ENCODE results near the gene CDKAL1. TPM values are rescaled to one million over a fixed set of nuclear protein-coding genes. Genes with fewer than 3 reads are reported as not detected.

CDKAL1 gene
- total and polyA plus RNA-seq, 2 of the 13 experiments (the other 11 are each of a cell fraction or from before 2014, with no cell fraction given), result 9.5 to 27.7 TPM

DNA sequence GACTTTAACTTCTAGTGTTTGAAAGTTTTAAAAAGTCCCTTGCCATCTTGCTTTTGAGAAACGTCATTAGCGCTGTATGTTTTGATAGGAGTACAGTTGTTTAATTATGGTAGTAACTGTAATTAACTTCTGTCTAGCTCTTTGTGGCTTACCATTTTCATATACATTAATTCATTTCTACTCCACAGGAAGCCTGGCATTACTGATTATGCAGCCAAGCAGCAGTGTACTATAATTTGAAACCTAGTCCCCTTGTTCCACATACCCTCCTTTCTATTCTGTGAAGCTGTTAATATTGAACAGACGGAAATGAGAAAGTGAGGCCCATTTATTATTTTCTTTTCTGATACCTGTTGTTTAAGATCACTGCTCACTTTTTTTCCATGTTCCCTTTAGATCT is 235.4 kb downstream of the CDKAL1 start:
- DNase-seq (ENCODE audit: low spot score) (no peak), ATAC-seq (no peak), FAIRE-seq (no peak)
- Histone ChIP-seq H4K20me1 (ENCODE audit: insufficient read depth, low read length) (no peaks in the 10 kb centered on the region), H2AFZ (ENCODE audit: low read length) (no peak overlapping the region), H3K4me3 (replicated peaks in 1 of 3; ENCODE audit: insufficient read depth in 1 of 3, low read depth in 2 of 3, low read length in 3 of 3) (no peak overlapping the region), H3K27me3 (ENCODE audit: control insufficient read depth in 1 of 2, insufficient read depth in 2 of 2, low read length in 2 of 2) (no peaks in the 10 kb centered on the region), H3K79me2 (ENCODE audit: insufficient read depth, low read length) (no peaks in the 10 kb centered on the region), H3K36me3 (replicated peaks in 1 of 2; ENCODE audit: control insufficient read depth in 1 of 2, insufficient read depth in 2 of 2, low read length in 2 of 2) (no peaks in the 10 kb centered on the region), H3K9ac (ENCODE audit: insufficient read depth, low read depth, low read length) (no peak overlapping the region), H3K9me3 (ENCODE audit: low read length) (no peaks in the 10 kb centered on the region), H3K27ac (ENCODE audit: extremely low read length, insufficient read depth, low read length) (no peak overlapping the region), H3K4me2 (ENCODE audit: low read depth, low read length) (no peak overlapping the region), H3K4me1 (ENCODE audit: insufficient read depth, low read length) (no peaks in the 10 kb centered on the region)
- WGBS (ENCODE audit: low lambda C conversion rate), result 93% methylated on average over 3 of the region's 3 CpGs
- POLR2A ChIA-PET, result no interaction called here
- in situ Hi-C loops (cut with HindIII; ENCODE audit: extremely low pct_ligation_motif_present, low pct_unique_long_range_greater_than_20kb) (no loop called here), intact Hi-C loops (cut with micrococcal nuclease; ENCODE audit: unreplicated experiment) (no loop called here)
- CTCF ChIA-PET (ENCODE audit: low intra/inter-chr PET ratio, low total read pairs), result no interaction called here
- TF ChIP-seq NCOR1 (IDR thresholded peaks at IDR 0.05; ENCODE audit: borderline replicate concordance, low read length) (no peak), HNRNPLL (IDR thresholded peaks at IDR 0.05; ENCODE audit: low read depth, low read length, poor library complexity, severe bottlenecking) (no peak), SOX6 (IDR thresholded peaks at IDR 0.05) (no peak), SOX6 (CRISPR knock-in tag; IDR thresholded peaks at IDR 0.05) (no peak), HDAC6 (IDR thresholded peaks at IDR 0.05; ENCODE audit: low read depth, low read length) (no peak), TCF7L2 (IDR thresholded peaks at IDR 0.05; ENCODE audit: low read depth, low read length) (no peak), CEBPB (IDR thresholded peaks at IDR 0.05; ENCODE audit: borderline replicate concordance, low read depth, low read length) (no peak), GPN1 (CRISPR knock-in tag; IDR thresholded peaks at IDR 0.05; ENCODE audit: borderline replicate concordance) (no peak), HNF4A (CRISPR knock-in tag; IDR thresholded peaks at IDR 0.05) (no peak), HOXA5 (CRISPR knock-in tag; IDR thresholded peaks at IDR 0.05) (no peak), ZNF549 (CRISPR knock-in tag; IDR thresholded peaks at IDR 0.05) (no peak), YEATS4 (CRISPR knock-in tag; IDR thresholded peaks at IDR 0.05; ENCODE audit: borderline replicate concordance) (no peak)
- TF ChIP-seq, protein P1, sequence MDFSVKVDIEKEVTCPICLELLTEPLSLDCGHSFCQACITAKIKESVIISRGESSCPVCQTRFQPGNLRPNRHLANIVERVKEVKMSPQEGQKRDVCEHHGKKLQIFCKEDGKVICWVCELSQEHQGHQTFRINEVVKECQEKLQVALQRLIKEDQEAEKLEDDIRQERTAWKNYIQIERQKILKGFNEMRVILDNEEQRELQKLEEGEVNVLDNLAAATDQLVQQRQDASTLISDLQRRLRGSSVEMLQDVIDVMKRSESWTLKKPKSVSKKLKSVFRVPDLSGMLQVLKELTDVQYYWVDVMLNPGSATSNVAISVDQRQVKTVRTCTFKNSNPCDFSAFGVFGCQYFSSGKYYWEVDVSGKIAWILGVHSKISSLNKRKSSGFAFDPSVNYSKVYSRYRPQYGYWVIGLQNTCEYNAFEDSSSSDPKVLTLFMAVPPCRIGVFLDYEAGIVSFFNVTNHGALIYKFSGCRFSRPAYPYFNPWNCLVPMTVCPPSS (IDR thresholded peaks at IDR 0.05), result no peak
- TF ChIP-seq, protein P2, sequence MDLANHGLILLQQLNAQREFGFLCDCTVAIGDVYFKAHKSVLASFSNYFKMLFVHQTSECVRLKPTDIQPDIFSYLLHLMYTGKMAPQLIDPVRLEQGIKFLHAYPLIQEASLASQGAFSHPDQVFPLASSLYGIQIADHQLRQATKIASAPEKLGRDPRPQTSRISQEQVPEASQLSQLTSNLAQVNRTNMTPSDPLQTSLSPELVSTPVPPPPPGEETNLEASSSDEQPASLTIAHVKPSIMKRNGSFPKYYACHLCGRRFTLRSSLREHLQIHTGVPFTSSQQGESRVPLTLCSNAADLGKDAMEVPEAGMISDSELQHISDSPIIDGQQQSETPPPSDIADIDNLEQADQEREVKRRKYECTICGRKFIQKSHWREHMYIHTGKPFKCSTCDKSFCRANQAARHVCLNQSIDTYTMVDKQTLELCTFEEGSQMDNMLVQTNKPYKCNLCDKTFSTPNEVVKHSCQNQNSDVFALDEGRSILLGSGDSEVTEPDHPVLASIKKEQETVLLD (CRISPR knock-in tag; IDR thresholded peaks at IDR 0.05; ENCODE audit: low read depth), result no peak
- TF ChIP-seq, protein P3, sequence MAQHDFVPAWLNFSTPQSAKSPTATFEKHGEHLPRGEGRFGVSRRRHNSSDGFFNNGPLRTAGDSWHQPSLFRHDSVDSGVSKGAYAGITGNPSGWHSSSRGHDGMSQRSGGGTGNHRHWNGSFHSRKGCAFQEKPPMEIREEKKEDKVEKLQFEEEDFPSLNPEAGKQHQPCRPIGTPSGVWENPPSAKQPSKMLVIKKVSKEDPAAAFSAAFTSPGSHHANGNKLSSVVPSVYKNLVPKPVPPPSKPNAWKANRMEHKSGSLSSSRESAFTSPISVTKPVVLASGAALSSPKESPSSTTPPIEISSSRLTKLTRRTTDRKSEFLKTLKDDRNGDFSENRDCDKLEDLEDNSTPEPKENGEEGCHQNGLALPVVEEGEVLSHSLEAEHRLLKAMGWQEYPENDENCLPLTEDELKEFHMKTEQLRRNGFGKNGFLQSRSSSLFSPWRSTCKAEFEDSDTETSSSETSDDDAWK (CRISPR knock-in tag; IDR thresholded peaks at IDR 0.05), result no peak
- BruUV-seq (replicated peaks), result no TSS peak
